Heart left ventricle (tissue), 16 donors: ENCODE data around the gene C14orf119. TPM values are rescaled to one million over a fixed set of nuclear protein-coding genes. Genes with fewer than 3 reads are reported as not detected.

Source experiments
- ATAC-seq, 4 donors: fragments of 200-7000 bp; cut with Tn5 transposase; one replicate each; pipeline ENCODE4 v1.9.1; 2020 to 2022; ENCODE audit warnings: moderate library complexity in 4 of 4, mild to moderate bottlenecking in 3 of 4, moderate number of reproducible peaks in 1 of 4
- DNase-seq, 5 donors: peaks; one replicate each; pipeline ENCODE4 v3.0.0-alpha.2; 2020
- H3K27ac ChIP-seq, 12 donors: fragments of 200-600 bp; sonication (generic) in 4 of 12; one replicate each; pipeline versions ENCODE4 v1.5.0 to v1.8.0; 2016 to 2022; ENCODE audit warnings: mild to moderate bottlenecking in 2 of 12
- H3K27me3 ChIP-seq, 9 donors: fragments of 200-600 bp; sonication (generic) in 2 of 9; one replicate each; pipeline versions ENCODE4 v1.5.1 to v1.8.0; 2016 to 2022; ENCODE audit warnings: mild to moderate bottlenecking in 3 of 9
- H3K36me3 ChIP-seq, 9 donors: fragments of 200-600 bp; sonication (generic) in 2 of 9; one replicate each; pipeline versions ENCODE4 v1.5.0 to v1.8.0; 2018 to 2022; ENCODE audit warnings: mild to moderate bottlenecking in 2 of 9
- H3K4me1 ChIP-seq, 12 donors: fragments of 200-600 bp; sonication (generic) in 4 of 12; one replicate each; pipeline versions ENCODE4 v1.5.0 to v1.8.0; 2016 to 2022; ENCODE audit warnings: mild to moderate bottlenecking in 3 of 12
- H3K4me3 ChIP-seq, 12 donors: fragments of 200-600 bp; sonication (generic) in 4 of 12; one replicate each; pipeline versions ENCODE4 v1.5.0 to v1.8.0; 2017 to 2022; ENCODE audit warnings: mild to moderate bottlenecking in 9 of 12, moderate library complexity in 4 of 12
- H3K9me3 ChIP-seq, 12 donors: fragments of 200-600 bp; sonication (generic) in 4 of 12; one replicate each; pipeline versions ENCODE4 v1.5.0 to v1.8.0; 2016 to 2022; ENCODE audit warnings: mild to moderate bottlenecking in 1 of 12
- CTCF ChIP-seq, 12 donors: fragments of 200-600 bp; sonication (generic) in 4 of 12; IDR thresholded peaks; one replicate each; pipeline versions ENCODE4 v1.5.0 to v1.8.0; 2018 to 2022; ENCODE audit warnings: antibody characterized with exemption in 12 of 12, mild to moderate bottlenecking in 5 of 12
- POLR2A ChIP-seq, 2 donors: fragments of 450-650 bp; IDR thresholded peaks; one replicate each; pipeline ENCODE4 v1.6.1; 2017; ENCODE audit warnings: antibody characterized with exemption in 2 of 2, mild to moderate bottlenecking in 2 of 2, moderate library complexity in 2 of 2
- WGBS, 4 donors: extraction: QIAGEN DNeasy Blood & Tissue Kit in 2 of 4; methylation state at CpG; one replicate each; pipeline versions ENCODE4 v1.1.5 to v1.1.7; 2013 to 2018; 5-methylcytosine and 5-hydroxymethylcytosine counted together
- intact Hi-C, 10 donors: fragments of 100-400 bp; cut with DNase I; formaldehyde crosslinking; loops; one replicate each; pipeline versions ENCODE4 v1.11.1 to v1.14.2; 2022
- polyA plus RNA-seq, 2 donors: library from polyadenylated mRNA; stranded (reverse); fragments of 200-250 nt; gene quantifications; one replicate each; pipeline ENCODE4 v1.2.3, GENCODE V29; 2013
- total RNA-seq, 9 donors: library from RNA; depleted of rRNA in 2 of 9; stranded (reverse); fragments of >200 nt in 2 of 9; fragmentation: NEBNext Ultra II Directional in 3 of 9; extraction: Animal tissue kit (Norgen Biotek cat#: 25700) in 3 of 9; gene quantifications; one replicate each; pipeline versions ENCODE4 v1.1.0 to v1.2.4, GENCODE V29; 2016 to 2023
- donor health status: ischemic (EF 13 %, LVEDD 7.1; RV severe dilation, severe dysfunction).
- donor health status: healthy with polysubstance abuse.
- donor health status: DM: no; HTN: yes; CAD: no.
- donor health status: DM: no; HTN: no; CAD: no.
- donor health status: ischemic (EF 25% LVEDD 6.9; RV normal size, moderate dysfunction).
- donor health status: ischemic (EF 25% LVEDD 5.7; RV mildly dilated, moderate dysfunction).
- donor health status: healthy.
- donor health status: DM: yes; HTN: yes; CAD: no.
- donor health status: ischemic (EF 35%, LVEDD 5.7; RV mildly dilated, moderate dysfunction).
- donor health status: nonischemic (EF 11% LVEDD 7.7; RV severe dilation, severe dysfunction).
- donor health status: DM: yes; HTN: yes; CAD: no.
- donor health status: PGD.
- donor health status: ischemic (EF 29% LVEDD 5.4; RV normal size, mild dysfunction).
- donor health status: nonischemic (EF 23%, LVEDD 6.1; RV moderate dilation, normal function).

C14orf119 gene
- total and polyA plus RNA-seq, 11 donors, result 8.1 to 47.7 (median 29.6) TPM

- Histone ChIP-seq H3K27me3 (no peaks in the 10 kb centered on the region), H3K9me3 (no peaks in the 10 kb centered on the region), H3K36me3 (peaks cover 0 to 33% (median 30%) of the 10 kb centered on the region in 9 donors), H3K27ac (peak overlapping the region in 1 of 12 donors; percentile 68), H3K4me1 (peaks cover 0 to 28% (median 16%) of the 10 kb centered on the region in 12 donors), H3K4me3 (peak overlapping the region in 10 of 12 donors; percentile 56 to 84 (median 70))
- ATAC-seq, result peak; percentile 26 to 52 (median 50)
- TF ChIP-seq CTCF (IDR thresholded peaks at IDR 0.05), result peak; percentile 48 to 75 (median 66)
- no peak for TF ChIP-seq POLR2A (IDR thresholded peaks at IDR 0.05)
- peak in 4 of 5 donors; percentile 61 to 81 (median 70) for DNase-seq
- 14 to 20% (median 17%) methylated on average over 17 of the region's 17 CpGs for WGBS, 4 donors
- intact Hi-C loops, result loop anchor here in 3 of 10 donors (2.0 to 10.0 kb wide), 3 partner anchors 62 to 502 kb away; no protein-coding TSS in a partner anchor
These were observed 39.0 kb upstream of the C14orf119 start for GRCh38 chr14:23056145-23056955.

- H3K4me1 ChIP-seq, result peaks cover 0 to 31% (median 20%) of the 10 kb centered on the region in 12 donors
- DNase-seq, result peak; percentile 76 to 89 (median 78)
- H3K9me3 ChIP-seq, result no peaks in the 10 kb centered on the region
- intact Hi-C loops, result loop anchor here in 3 of 10 donors (2.0 to 10.0 kb wide), 3 partner anchors 62 to 502 kb away; no protein-coding TSS in a partner anchor
- no peaks in the 10 kb centered on the region for H3K27me3 ChIP-seq
- peak in 3 of 4 donors; percentile 30 to 61 (median 58) for ATAC-seq
- H3K36me3 ChIP-seq, result peaks cover 0 to 41% (median 38%) of the 10 kb centered on the region in 9 donors
- 2 to 10% (median 4%) methylated on average over 23 to 73 of the region's 73 CpGs for WGBS, 4 donors
- no peak for TF ChIP-seq CTCF (IDR thresholded peaks at IDR 0.05)
- TF ChIP-seq POLR2A (IDR thresholded peaks at IDR 0.05), result peak in 1 of 2 donors; percentile 25
- H3K27ac ChIP-seq, result peak within 1 kb of the TSS in 10 of 12 donors; percentile 39 to 77 (median 58)
- peak within 1 kb of the TSS; percentile 46 to 84 (median 68) for H3K4me3 ChIP-seq
These were observed 38.1 kb upstream of the C14orf119 start, which contains the start of gene CDH24 for GRCh38 chr14:23056956-23057756. Gene CDH24, minus strand, starts transcription at chr14:23057520. Its CDS starts 1,787 bp downstream, at chr14:23055733.

- Histone ChIP-seq H3K27me3 (no peaks in the 10 kb centered on the region), H3K36me3 (peaks cover 0 to 49% (median 46%) of the 10 kb centered on the region in 9 donors), H3K9me3 (no peaks in the 10 kb centered on the region), H3K4me1 (peaks cover 0 to 39% (median 25%) of the 10 kb centered on the region in 12 donors), H3K4me3 (peak overlapping the region; percentile 46 to 84 (median 68)), H3K27ac (peak overlapping the region in 10 of 12 donors; percentile 39 to 77 (median 58))
- 1 to 4% (median 2%) methylated on average over 17 to 51 of the region's 51 CpGs for whole genome bisulfite sequencing, 4 donors
- peak; percentile 84 to 91 (median 88) for DNase-seq
- TF ChIP-seq CTCF (IDR thresholded peaks at IDR 0.05) (peak; percentile 92 to 96 (median 94)), POLR2A (IDR thresholded peaks at IDR 0.05) (no peak)
- intact Hi-C loops, result loop anchor here (1.0 to 10.0 kb wide), 5 partner anchors 23 to 503 kb away; no protein-coding TSS in a partner anchor
- peak; percentile 73 to 77 (median 74) for ATAC-seq
These were observed 37.3 kb upstream of the C14orf119 start for GRCh38 chr14:23057757-23058653.
